HCT116 (cell line): ENCODE data around the gene GAMT. TPM values are rescaled to one million over a fixed set of nuclear protein-coding genes. Genes with fewer than 3 reads are reported as not detected.

ENCODE experiments used
- ATAC-seq: fragments of 200-7000 bp; cut with Tn5 transposase; 2 replicates; pipeline ENCODE4 v1.9.1; 2020; ENCODE audit warnings: mild to moderate bottlenecking, moderate library complexity
- BruUV-seq: library from RNA; stranded (reverse); fragments of 400-500 nt; replicated peaks from 2 replicates; lab custom pipeline; 2021; lab: Mats Ljungman, UMichigan
- CTCF ChIA-PET: fragments of 300-600 bp; sonication (Branson Sonifier 250); formaldehyde crosslinking; loops from one replicate; lab custom pipeline; 2021; ENCODE audit warnings: antibody characterized with exemption; lab: Charles Lee
- POLR2A ChIA-PET: fragments of 300-600, 350-600 bp; sonication (Branson Sonifier 250); formaldehyde crosslinking; loops from one replicate; lab custom pipeline; 2021; ENCODE audit warnings: antibody characterized with exemption; lab: Charles Lee
- RAD21 ChIA-PET, 2 experiments: fragments of 300-600 bp; sonication (Branson Sonifier 250); formaldehyde crosslinking; loops; one replicate each; lab custom pipeline; 2023; ENCODE audit warnings: low total read pairs in 2 of 2; ENCODE audit not compliant: uncharacterized antibody in 2 of 2, unreplicated experiment in 2 of 2, low non-redundant PET in 1 of 2; lab: Charles Lee
- DNase-seq: peaks from one replicate; pipeline ENCODE4 v3.0.0-alpha.2; 2010; ENCODE audit warnings: low read depth, low spot score
- H2AFZ ChIP-seq: fragments of 200-600 bp; shearing (Covaris generic), sonication (generic); 2 replicates; pipeline ENCODE4 v1.6.1; 2017; ENCODE audit warnings: low read depth, mixed run types, mixed read lengths, antibody characterized with exemption, low read length; ENCODE audit not compliant: poor library complexity, severe bottlenecking
- H3K27ac ChIP-seq: 2 replicates; pipeline ENCODE4 v1.5.1; 2012; ENCODE audit warnings: low read depth, low read length
- H3K27me3 ChIP-seq: fragments of 200-600 bp; sonication (generic); 2 replicates; pipeline ENCODE4 v1.6.1; 2016; ENCODE audit warnings: mixed run types, low read length, mixed read lengths; ENCODE audit not compliant: insufficient read depth
- H3K36me3 ChIP-seq, 2 experiments: fragments of 200-500 bp in 1 of 2; fragments of 200-600 bp in 1 of 2; sonication (Bioruptor generic) in 1 of 2; sonication (generic) in 1 of 2; 2 replicates each; pipeline versions ENCODE4 v1.5.1 to v1.6.1; 2014 to 2016; ENCODE audit warnings: low read length in 2 of 2, inconsistent platforms in 1 of 2, mixed read lengths in 1 of 2, mixed run types in 1 of 2; ENCODE audit not compliant: insufficient read depth in 2 of 2, control insufficient read depth in 1 of 2
- H3K4me1 ChIP-seq, 2 experiments: fragments of 200-600 bp in 1 of 2; sonication (generic) in 1 of 2; 2 replicates each; pipeline versions ENCODE4 v1.5.1 to v1.6.1; 2012 to 2017; ENCODE audit warnings: low read length in 2 of 2, inconsistent platforms in 1 of 2, mild to moderate bottlenecking in 1 of 2, mixed read lengths in 1 of 2, mixed run types in 1 of 2, moderate library complexity in 1 of 2; ENCODE audit not compliant: insufficient read depth in 2 of 2, control insufficient read depth in 1 of 2
- H3K4me2 ChIP-seq: fragments of 200-600 bp; sonication (generic); 2 replicates; pipeline ENCODE4 v1.6.1; 2017; ENCODE audit warnings: mixed run types, low read length, mixed read lengths
- H3K4me3 ChIP-seq, 2 experiments: fragments of 200-600 bp in 1 of 2; sonication (generic) in 1 of 2; replicated peaks in 1 of 2; 2 replicates each; pipeline ENCODE4 v1.5.1; 2011 to 2016; ENCODE audit warnings: low read length in 2 of 2, control low read depth in 1 of 2, low read depth in 1 of 2, mild to moderate bottlenecking in 1 of 2, mixed read lengths in 1 of 2, mixed run types in 1 of 2
- H3K79me2 ChIP-seq: fragments of 200-600 bp; sonication (generic); 2 replicates; pipeline ENCODE4 v1.6.1; 2017; ENCODE audit warnings: mild to moderate bottlenecking, mixed run types, low read length, moderate library complexity, mixed read lengths; ENCODE audit not compliant: insufficient read depth
- H3K9ac ChIP-seq: fragments of 200-600 bp; sonication (generic); 2 replicates; pipeline ENCODE4 v1.6.1; 2016; ENCODE audit warnings: low read length, mixed read lengths
- H3K9me2 ChIP-seq: fragments of 200-600 bp; sonication (generic), shearing (Covaris generic); 2 replicates; pipeline ENCODE4 v1.6.1; 2017; ENCODE audit warnings: mixed run types, mild to moderate bottlenecking, moderate library complexity; ENCODE audit not compliant: insufficient read depth
- H3K9me3 ChIP-seq, 2 experiments: fragments of 200-500 bp in 1 of 2; fragments of 200-600 bp in 1 of 2; sonication (Bioruptor generic) in 1 of 2; sonication (generic) in 1 of 2; 2 replicates each; pipeline ENCODE4 v1.6.1; 2014 to 2017; ENCODE audit warnings: low read length in 2 of 2, mixed read lengths in 2 of 2, inconsistent platforms in 1 of 2, low read depth in 1 of 2, mild to moderate bottlenecking in 1 of 2, mixed run types in 1 of 2, moderate library complexity in 1 of 2; ENCODE audit not compliant: control insufficient read depth in 1 of 2, insufficient read depth in 1 of 2
- H4K20me1 ChIP-seq: fragments of 200-600 bp; sonication (generic), shearing (Covaris generic); 2 replicates; pipeline ENCODE4 v1.6.1; 2017; ENCODE audit warnings: mixed run types, mild to moderate bottlenecking, moderate library complexity; ENCODE audit not compliant: insufficient read depth
- ATF3 ChIP-seq: IDR thresholded peaks from 2 replicates; pipeline ENCODE4 v1.6.1; 2012
- CBX3 ChIP-seq: IDR thresholded peaks from 2 replicates; pipeline ENCODE4 v1.6.1; 2012; ENCODE audit warnings: low read depth
- CTCF ChIP-seq, 3 experiments: fragments of 200-600 bp in 1 of 3; sonication (generic) in 1 of 3; IDR thresholded peaks in 2 of 3; conservative IDR thresholded peaks in 1 of 3; 2 replicates each; pipeline ENCODE4 v1.5.1; 2012 to 2017; ENCODE audit warnings: low read depth in 2 of 3, low read length in 2 of 3, antibody characterized with exemption in 1 of 3, borderline replicate concordance in 1 of 3, control low read depth in 1 of 3, mild to moderate bottlenecking in 1 of 3, mixed read lengths in 1 of 3, mixed run types in 1 of 3, moderate library complexity in 1 of 3; ENCODE audit not compliant: insufficient read depth in 1 of 3
- ELF1 ChIP-seq: IDR thresholded peaks from 2 replicates; pipeline ENCODE4 v1.6.1; 2012; ENCODE audit warnings: low read depth, borderline replicate concordance
- EZH2 ChIP-seq: fragments of 200-600 bp; sonication (generic); IDR thresholded peaks from 2 replicates; pipeline ENCODE4 v1.6.1; 2017; ENCODE audit warnings: antibody characterized with exemption, mixed run types
- EZH2phosphoT487 ChIP-seq: fragments of 200-600 bp; IDR thresholded peaks from 2 replicates; pipeline ENCODE4 v1.6.1; 2018; ENCODE audit warnings: antibody characterized with exemption, borderline replicate concordance
- FOSL1 ChIP-seq: IDR thresholded peaks from 2 replicates; pipeline ENCODE4 v1.6.1; 2012; ENCODE audit warnings: low read depth
- JUND ChIP-seq: IDR thresholded peaks from 2 replicates; pipeline ENCODE4 v1.6.1; 2012
- POLR2A ChIP-seq: IDR thresholded peaks from 2 replicates; pipeline ENCODE4 v1.7.0; 2011; ENCODE audit warnings: borderline replicate concordance; ENCODE audit not compliant: insufficient read depth, insufficient read length; ENCODE audit errors: extremely low read depth
- POLR2AphosphoS5 ChIP-seq: IDR thresholded peaks from 2 replicates; pipeline ENCODE4 v1.6.1; 2011; ENCODE audit warnings: mild to moderate bottlenecking, low read depth, low read length, moderate library complexity
- RAD21 ChIP-seq: IDR thresholded peaks from 2 replicates; pipeline ENCODE4 v1.6.1; 2012; ENCODE audit warnings: low read depth, mild to moderate bottlenecking
- SRF ChIP-seq: IDR thresholded peaks from 2 replicates; pipeline ENCODE4 v1.6.1; 2012; ENCODE audit warnings: low read depth
- TCF7L2 ChIP-seq: IDR thresholded peaks from 2 replicates; pipeline ENCODE4 v1.7.0; 2011; ENCODE audit warnings: borderline replicate concordance, inconsistent platforms; ENCODE audit not compliant: insufficient read depth, insufficient read length; ENCODE audit errors: extremely low read depth
- YY1 ChIP-seq: IDR thresholded peaks from 2 replicates; pipeline ENCODE4 v1.6.1; 2011; ENCODE audit warnings: low read length, low read depth, moderate library complexity, mild to moderate bottlenecking; ENCODE audit not compliant: insufficient replicate concordance; ENCODE audit errors: extremely low read depth
- ZFX ChIP-seq: fragments of 450-650 bp; IDR thresholded peaks from 2 replicates; pipeline ENCODE4 v1.6.1; 2017
- intact Hi-C: fragments of 100-400 bp; cut with micrococcal nuclease; formaldehyde crosslinking; loops from 2 replicates; pipeline ENCODE4 v1.10.0; 2022
- total RNA-seq: library from RNA; stranded (reverse); gene quantifications from one replicate; pipeline ENCODE4 v1.2.1, GENCODE V29; 2021; ENCODE audit not compliant: unreplicated experiment
- TF ChIP-seq, protein P1 (sequence below): IDR thresholded peaks from 2 replicates; pipeline ENCODE4 v1.6.1; 2011; ENCODE audit warnings: mild to moderate bottlenecking, low read length, moderate library complexity; ENCODE audit not compliant: insufficient replicate concordance; ENCODE audit errors: extremely low read depth
- TF ChIP-seq, protein P2 (sequence below): IDR thresholded peaks from 2 replicates; pipeline ENCODE4 v1.6.1; 2012
- TF ChIP-seq, protein P3 (sequence below): IDR thresholded peaks from 2 replicates; pipeline ENCODE4 v1.6.1; 2012; ENCODE audit warnings: low read depth

Gene GAMT
- total RNA-seq, 1 experiment from 2014 or later, result 102 TPM

GRCh38 chr19:1410136-1410786 is 8.9 kb upstream of the GAMT start:
- Histone ChIP-seq H2AFZ (no peak overlapping the region), H3K27ac (peak overlapping the region; percentile 98; the same call in 1 of the 2 replicates), H3K4me3 (no peak overlapping the region), H3K9me3 (no peaks in the 10 kb centered on the region), H3K36me3 (peaks cover 2 to 46% of the 10 kb centered on the region in 2 experiments; a peak in 2 of 4 replicates), H4K20me1 (peaks cover 38% of the 10 kb centered on the region; the same call in 1 of the 2 replicates), H3K27me3 (no peaks in the 10 kb centered on the region), H3K4me1 (peaks cover 29 to 67% of the 10 kb centered on the region in 2 experiments), H3K79me2 (peaks cover 76% of the 10 kb centered on the region), H3K4me2 (peak overlapping the region; percentile 78), H3K9me2 (no peaks in the 10 kb centered on the region), H3K9ac (peak overlapping the region; percentile 99)
- DNase-seq (no peak), ATAC-seq (no peak)
- ChIA-PET POLR2A (interaction anchor here (1.3 kb wide), 1 partner anchor 141 kb away, joined by 4 read pairs; the partner anchor contains the start of gene CIRBP), CTCF (no interaction called here), RAD21 (no interaction called here)
- intact Hi-C loops, result no loop called here
- TF ChIP-seq, protein P1, sequence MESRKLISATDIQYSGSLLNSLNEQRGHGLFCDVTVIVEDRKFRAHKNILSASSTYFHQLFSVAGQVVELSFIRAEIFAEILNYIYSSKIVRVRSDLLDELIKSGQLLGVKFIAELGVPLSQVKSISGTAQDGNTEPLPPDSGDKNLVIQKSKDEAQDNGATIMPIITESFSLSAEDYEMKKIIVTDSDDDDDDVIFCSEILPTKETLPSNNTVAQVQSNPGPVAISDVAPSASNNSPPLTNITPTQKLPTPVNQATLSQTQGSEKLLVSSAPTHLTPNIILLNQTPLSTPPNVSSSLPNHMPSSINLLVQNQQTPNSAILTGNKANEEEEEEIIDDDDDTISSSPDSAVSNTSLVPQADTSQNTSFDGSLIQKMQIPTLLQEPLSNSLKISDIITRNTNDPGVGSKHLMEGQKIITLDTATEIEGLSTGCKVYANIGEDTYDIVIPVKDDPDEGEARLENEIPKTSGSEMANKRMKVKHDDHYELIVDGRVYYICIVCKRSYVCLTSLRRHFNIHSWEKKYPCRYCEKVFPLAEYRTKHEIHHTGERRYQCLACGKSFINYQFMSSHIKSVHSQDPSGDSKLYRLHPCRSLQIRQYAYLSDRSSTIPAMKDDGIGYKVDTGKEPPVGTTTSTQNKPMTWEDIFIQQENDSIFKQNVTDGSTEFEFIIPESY, result no peak
- TF ChIP-seq ATF3 (no peak), ELF1 (no peak), YY1 (no peak), JUND (no peak), ZFX (no peak), FOSL1 (no peak), SRF (no peak), CTCF (IDR thresholded peaks at IDR 0.05 in 2 of 3, conservative IDR thresholded peaks at IDR 0.05 in 1 of 3; ENCODE audit: borderline replicate concordance in 1 of 3, insufficient read depth in 1 of 3, low read depth in 2 of 3, low read length in 2 of 3) (no peak), CBX3 (no peak), RAD21 (no peak), EZH2phosphoT487 (no peak), EZH2 (no peak), TCF7L2 (no peak), POLR2AphosphoS5 (no peak), POLR2A (no peak)
- TF ChIP-seq, protein P2, sequence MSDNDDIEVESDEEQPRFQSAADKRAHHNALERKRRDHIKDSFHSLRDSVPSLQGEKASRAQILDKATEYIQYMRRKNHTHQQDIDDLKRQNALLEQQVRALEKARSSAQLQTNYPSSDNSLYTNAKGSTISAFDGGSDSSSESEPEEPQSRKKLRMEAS, result no peak
- TF ChIP-seq, protein P3, sequence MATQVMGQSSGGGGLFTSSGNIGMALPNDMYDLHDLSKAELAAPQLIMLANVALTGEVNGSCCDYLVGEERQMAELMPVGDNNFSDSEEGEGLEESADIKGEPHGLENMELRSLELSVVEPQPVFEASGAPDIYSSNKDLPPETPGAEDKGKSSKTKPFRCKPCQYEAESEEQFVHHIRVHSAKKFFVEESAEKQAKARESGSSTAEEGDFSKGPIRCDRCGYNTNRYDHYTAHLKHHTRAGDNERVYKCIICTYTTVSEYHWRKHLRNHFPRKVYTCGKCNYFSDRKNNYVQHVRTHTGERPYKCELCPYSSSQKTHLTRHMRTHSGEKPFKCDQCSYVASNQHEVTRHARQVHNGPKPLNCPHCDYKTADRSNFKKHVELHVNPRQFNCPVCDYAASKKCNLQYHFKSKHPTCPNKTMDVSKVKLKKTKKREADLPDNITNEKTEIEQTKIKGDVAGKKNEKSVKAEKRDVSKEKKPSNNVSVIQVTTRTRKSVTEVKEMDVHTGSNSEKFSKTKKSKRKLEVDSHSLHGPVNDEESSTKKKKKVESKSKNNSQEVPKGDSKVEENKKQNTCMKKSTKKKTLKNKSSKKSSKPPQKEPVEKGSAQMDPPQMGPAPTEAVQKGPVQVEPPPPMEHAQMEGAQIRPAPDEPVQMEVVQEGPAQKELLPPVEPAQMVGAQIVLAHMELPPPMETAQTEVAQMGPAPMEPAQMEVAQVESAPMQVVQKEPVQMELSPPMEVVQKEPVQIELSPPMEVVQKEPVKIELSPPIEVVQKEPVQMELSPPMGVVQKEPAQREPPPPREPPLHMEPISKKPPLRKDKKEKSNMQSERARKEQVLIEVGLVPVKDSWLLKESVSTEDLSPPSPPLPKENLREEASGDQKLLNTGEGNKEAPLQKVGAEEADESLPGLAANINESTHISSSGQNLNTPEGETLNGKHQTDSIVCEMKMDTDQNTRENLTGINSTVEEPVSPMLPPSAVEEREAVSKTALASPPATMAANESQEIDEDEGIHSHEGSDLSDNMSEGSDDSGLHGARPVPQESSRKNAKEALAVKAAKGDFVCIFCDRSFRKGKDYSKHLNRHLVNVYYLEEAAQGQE, result no peak
- BruUV-seq, result no TSS peak
